ENCODE results near the gene PRDX3. TPM values are rescaled to one million over a fixed set of nuclear protein-coding genes. Genes with fewer than 3 reads are reported as not detected.
"Not testable (repeated sequence)": the region's sequence is repeated elsewhere in the genome, so short reads cannot be mapped to it uniquely, and the experiment has no call there.

PRDX3 gene
- total and polyA plus RNA-seq, 4 donors: 176 to 307 (median 258) TPM

DNA sequence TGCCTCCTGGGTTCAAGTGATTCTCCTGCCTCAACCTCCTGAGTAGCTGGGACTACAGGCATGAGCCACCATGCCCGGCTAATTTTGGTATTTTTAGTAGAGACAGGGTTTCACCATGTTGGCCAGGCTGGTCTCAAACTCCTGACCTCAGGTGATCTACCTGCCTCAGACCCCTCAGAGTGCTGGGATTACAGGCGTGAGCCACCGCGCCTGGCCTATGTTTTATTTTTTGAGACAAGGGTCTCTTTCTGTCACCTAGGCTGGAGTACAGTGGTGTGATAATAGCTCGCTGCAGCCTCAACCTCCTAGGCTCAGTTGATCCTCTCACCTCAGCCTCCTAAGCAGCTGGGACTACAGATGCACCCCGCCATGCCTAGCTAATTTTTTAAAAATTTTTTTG is 27.0 kb downstream of the PRDX3 start:
- 95% methylated on average over 6 of the region's 6 CpGs for WGBS
- not testable (repeated sequence) for H3K27me3 ChIP-seq (ENCODE audit: control insufficient read depth in 4 of 4, insufficient read depth in 4 of 4, low read length in 3 of 4); H3K4me1 ChIP-seq (ENCODE audit: control insufficient read depth in 4 of 4, insufficient read depth in 4 of 4, low read length in 3 of 4); H3K9me3 ChIP-seq (ENCODE audit: control insufficient read depth in 4 of 4, low read length in 3 of 4); H3K27ac ChIP-seq (ENCODE audit: low read depth in 1 of 2, low read length in 2 of 2); DNase-seq (ENCODE audit: low spot score); H3K4me3 ChIP-seq (ENCODE audit: low read depth in 1 of 3, low read length in 3 of 3); H3K9ac ChIP-seq (ENCODE audit: low read depth in 1 of 2, low read length in 2 of 2)
- H3K36me3 ChIP-seq (ENCODE audit: control insufficient read depth in 4 of 4, insufficient read depth in 3 of 4, low read depth in 1 of 4, low read length in 3 of 4): peaks cover 14 to 69% (median 46%) of the 10 kb centered on the region in 4 donors

DNA sequence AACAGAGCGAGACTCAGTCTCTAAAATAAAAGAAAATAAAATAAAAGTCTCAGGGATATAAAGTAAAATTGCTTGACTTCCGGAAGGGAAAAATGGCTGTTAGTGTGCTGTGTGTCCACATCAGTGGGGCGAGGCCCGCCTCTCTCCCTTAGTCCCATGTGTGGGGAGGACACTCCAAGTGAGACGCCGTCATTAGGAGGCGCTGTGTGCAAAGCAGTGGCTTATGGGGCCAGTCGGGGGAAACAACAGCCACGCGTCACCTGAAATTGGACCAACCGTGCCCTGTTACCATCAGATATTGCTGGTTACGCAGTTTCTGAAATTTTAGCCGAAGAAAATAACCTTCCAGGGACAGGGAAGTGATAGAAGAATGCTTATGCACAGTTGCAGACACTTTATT is 28.9 kb downstream of the PRDX3 start:
- Histone ChIP-seq H3K4me1 (ENCODE audit: control insufficient read depth in 4 of 4, insufficient read depth in 4 of 4, low read length in 3 of 4) (no peaks in the 10 kb centered on the region), H3K36me3 (ENCODE audit: control insufficient read depth in 4 of 4, insufficient read depth in 3 of 4, low read depth in 1 of 4, low read length in 3 of 4) (peaks cover 9 to 55% (median 35%) of the 10 kb centered on the region in 4 donors), H3K9ac (ENCODE audit: low read depth in 1 of 2, low read length in 2 of 2) (no peak overlapping the region), H3K4me3 (ENCODE audit: low read depth in 1 of 3, low read length in 3 of 3) (no peak overlapping the region), H3K27ac (ENCODE audit: low read depth in 1 of 2, low read length in 2 of 2) (no peak overlapping the region), H3K9me3 (ENCODE audit: control insufficient read depth in 4 of 4, low read length in 3 of 4) (no peaks in the 10 kb centered on the region), H3K27me3 (ENCODE audit: control insufficient read depth in 4 of 4, insufficient read depth in 4 of 4, low read length in 3 of 4) (no peaks in the 10 kb centered on the region)
- DNase-seq (ENCODE audit: low spot score): no peak
- no peak for TF ChIP-seq SP1 (IDR thresholded peaks at IDR 0.05)
- 92% methylated on average over 13 of the region's 13 CpGs for WGBS

DNA sequence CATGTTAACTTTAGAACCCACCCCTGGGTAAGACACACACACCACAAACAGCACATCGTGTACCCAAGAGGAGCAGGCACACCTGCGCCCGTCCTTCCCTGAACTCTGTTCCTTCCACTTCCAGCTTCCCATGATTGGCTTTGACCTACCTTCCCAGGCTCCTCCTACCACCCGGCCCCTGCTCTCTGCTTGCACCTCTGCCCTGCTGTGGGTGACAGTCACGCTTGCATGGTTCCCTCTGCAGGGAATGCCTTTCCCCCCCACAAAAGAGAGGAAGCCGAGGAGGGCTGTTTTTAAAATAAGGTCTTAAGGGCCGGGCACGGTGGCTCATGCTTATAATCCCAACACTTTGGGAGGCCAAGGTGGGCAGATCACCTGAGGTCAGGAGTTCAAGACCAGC is 29.5 kb downstream of the PRDX3 start:
- Histone ChIP-seq H3K27ac (ENCODE audit: low read depth in 1 of 2, low read length in 2 of 2) (no peak overlapping the region), H3K36me3 (ENCODE audit: control insufficient read depth in 4 of 4, insufficient read depth in 3 of 4, low read depth in 1 of 4, low read length in 3 of 4) (peaks cover 9 to 49% (median 34%) of the 10 kb centered on the region in 4 donors), H3K4me1 (ENCODE audit: control insufficient read depth in 4 of 4, insufficient read depth in 4 of 4, low read length in 3 of 4) (no peaks in the 10 kb centered on the region), H3K9ac (ENCODE audit: low read depth in 1 of 2, low read length in 2 of 2) (no peak overlapping the region), H3K9me3 (ENCODE audit: control insufficient read depth in 4 of 4, low read length in 3 of 4) (no peaks in the 10 kb centered on the region), H3K27me3 (ENCODE audit: control insufficient read depth in 4 of 4, insufficient read depth in 4 of 4, low read length in 3 of 4) (no peaks in the 10 kb centered on the region), H3K4me3 (ENCODE audit: low read depth in 1 of 3, low read length in 3 of 3) (no peak overlapping the region)
- WGBS: 97% methylated on average over 8 of the region's 8 CpGs
- no peak for DNase-seq (ENCODE audit: low spot score)
- TF ChIP-seq, protein P1, sequence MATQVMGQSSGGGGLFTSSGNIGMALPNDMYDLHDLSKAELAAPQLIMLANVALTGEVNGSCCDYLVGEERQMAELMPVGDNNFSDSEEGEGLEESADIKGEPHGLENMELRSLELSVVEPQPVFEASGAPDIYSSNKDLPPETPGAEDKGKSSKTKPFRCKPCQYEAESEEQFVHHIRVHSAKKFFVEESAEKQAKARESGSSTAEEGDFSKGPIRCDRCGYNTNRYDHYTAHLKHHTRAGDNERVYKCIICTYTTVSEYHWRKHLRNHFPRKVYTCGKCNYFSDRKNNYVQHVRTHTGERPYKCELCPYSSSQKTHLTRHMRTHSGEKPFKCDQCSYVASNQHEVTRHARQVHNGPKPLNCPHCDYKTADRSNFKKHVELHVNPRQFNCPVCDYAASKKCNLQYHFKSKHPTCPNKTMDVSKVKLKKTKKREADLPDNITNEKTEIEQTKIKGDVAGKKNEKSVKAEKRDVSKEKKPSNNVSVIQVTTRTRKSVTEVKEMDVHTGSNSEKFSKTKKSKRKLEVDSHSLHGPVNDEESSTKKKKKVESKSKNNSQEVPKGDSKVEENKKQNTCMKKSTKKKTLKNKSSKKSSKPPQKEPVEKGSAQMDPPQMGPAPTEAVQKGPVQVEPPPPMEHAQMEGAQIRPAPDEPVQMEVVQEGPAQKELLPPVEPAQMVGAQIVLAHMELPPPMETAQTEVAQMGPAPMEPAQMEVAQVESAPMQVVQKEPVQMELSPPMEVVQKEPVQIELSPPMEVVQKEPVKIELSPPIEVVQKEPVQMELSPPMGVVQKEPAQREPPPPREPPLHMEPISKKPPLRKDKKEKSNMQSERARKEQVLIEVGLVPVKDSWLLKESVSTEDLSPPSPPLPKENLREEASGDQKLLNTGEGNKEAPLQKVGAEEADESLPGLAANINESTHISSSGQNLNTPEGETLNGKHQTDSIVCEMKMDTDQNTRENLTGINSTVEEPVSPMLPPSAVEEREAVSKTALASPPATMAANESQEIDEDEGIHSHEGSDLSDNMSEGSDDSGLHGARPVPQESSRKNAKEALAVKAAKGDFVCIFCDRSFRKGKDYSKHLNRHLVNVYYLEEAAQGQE (IDR thresholded peaks at IDR 0.05): no peak
- TF ChIP-seq, protein P2, sequence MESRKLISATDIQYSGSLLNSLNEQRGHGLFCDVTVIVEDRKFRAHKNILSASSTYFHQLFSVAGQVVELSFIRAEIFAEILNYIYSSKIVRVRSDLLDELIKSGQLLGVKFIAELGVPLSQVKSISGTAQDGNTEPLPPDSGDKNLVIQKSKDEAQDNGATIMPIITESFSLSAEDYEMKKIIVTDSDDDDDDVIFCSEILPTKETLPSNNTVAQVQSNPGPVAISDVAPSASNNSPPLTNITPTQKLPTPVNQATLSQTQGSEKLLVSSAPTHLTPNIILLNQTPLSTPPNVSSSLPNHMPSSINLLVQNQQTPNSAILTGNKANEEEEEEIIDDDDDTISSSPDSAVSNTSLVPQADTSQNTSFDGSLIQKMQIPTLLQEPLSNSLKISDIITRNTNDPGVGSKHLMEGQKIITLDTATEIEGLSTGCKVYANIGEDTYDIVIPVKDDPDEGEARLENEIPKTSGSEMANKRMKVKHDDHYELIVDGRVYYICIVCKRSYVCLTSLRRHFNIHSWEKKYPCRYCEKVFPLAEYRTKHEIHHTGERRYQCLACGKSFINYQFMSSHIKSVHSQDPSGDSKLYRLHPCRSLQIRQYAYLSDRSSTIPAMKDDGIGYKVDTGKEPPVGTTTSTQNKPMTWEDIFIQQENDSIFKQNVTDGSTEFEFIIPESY (IDR thresholded peaks at IDR 0.05): no peak
- TF ChIP-seq, protein P3, sequence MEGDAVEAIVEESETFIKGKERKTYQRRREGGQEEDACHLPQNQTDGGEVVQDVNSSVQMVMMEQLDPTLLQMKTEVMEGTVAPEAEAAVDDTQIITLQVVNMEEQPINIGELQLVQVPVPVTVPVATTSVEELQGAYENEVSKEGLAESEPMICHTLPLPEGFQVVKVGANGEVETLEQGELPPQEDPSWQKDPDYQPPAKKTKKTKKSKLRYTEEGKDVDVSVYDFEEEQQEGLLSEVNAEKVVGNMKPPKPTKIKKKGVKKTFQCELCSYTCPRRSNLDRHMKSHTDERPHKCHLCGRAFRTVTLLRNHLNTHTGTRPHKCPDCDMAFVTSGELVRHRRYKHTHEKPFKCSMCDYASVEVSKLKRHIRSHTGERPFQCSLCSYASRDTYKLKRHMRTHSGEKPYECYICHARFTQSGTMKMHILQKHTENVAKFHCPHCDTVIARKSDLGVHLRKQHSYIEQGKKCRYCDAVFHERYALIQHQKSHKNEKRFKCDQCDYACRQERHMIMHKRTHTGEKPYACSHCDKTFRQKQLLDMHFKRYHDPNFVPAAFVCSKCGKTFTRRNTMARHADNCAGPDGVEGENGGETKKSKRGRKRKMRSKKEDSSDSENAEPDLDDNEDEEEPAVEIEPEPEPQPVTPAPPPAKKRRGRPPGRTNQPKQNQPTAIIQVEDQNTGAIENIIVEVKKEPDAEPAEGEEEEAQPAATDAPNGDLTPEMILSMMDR (IDR thresholded peaks at IDR 0.05; ENCODE audit: low read depth, low read length, missing input control): no peak
- TF ChIP-seq FOXA1 (IDR thresholded peaks at IDR 0.05): no peak
